RWPE2 (cell line): ENCODE measurements around the gene MAD2L1.
"Not testable (repeated sequence)": the region's sequence is repeated elsewhere in the genome, so short reads cannot be mapped to it uniquely, and the experiment has no call there.

ENCODE experiments used
- ATAC-seq: fragments of 200-7000 bp; cut with Tn5 transposase; 3 replicates; pipeline ENCODE4 v1.9.1; 2021; ENCODE audit warnings: low read depth
- DNase-seq: peaks from one replicate; pipeline ENCODE4 v3.0.0-alpha.2; 2020; ENCODE audit warnings: low spot score
- H3K27ac ChIP-seq: fragments of 450-650 bp; 2 replicates; pipeline ENCODE4 v1.5.1; 2017; ENCODE audit warnings: mild to moderate bottlenecking; ENCODE audit not compliant: poor library complexity, severe bottlenecking
- H3K27me3 ChIP-seq: fragments of 250-450 bp; sonication (Bioruptor Pico); 2 replicates; pipeline ENCODE4 v1.5.1; 2021; ENCODE audit warnings: mild to moderate bottlenecking, moderate library complexity; ENCODE audit not compliant: insufficient read depth, poor library complexity, severe bottlenecking
- H3K36me3 ChIP-seq: fragments of 250-450 bp; sonication (Bioruptor Pico); 2 replicates; pipeline ENCODE4 v1.5.1; 2020; ENCODE audit warnings: low read depth, mild to moderate bottlenecking, moderate library complexity
- H3K4me1 ChIP-seq: fragments of 250-450 bp; sonication (Bioruptor Pico); 2 replicates; pipeline ENCODE4 v1.5.1; 2021; ENCODE audit warnings: mild to moderate bottlenecking, moderate library complexity; ENCODE audit not compliant: insufficient read depth, poor library complexity, severe bottlenecking
- H3K4me3 ChIP-seq: fragments of 250-450 bp; sonication (Bioruptor Pico); 2 replicates; pipeline ENCODE4 v1.5.1; 2021; ENCODE audit warnings: mild to moderate bottlenecking, moderate library complexity; ENCODE audit not compliant: severe bottlenecking
- H3K9me3 ChIP-seq: fragments of 250-450 bp; sonication (Bioruptor Pico); 2 replicates; pipeline ENCODE4 v1.5.1; 2021; ENCODE audit warnings: mild to moderate bottlenecking, moderate library complexity; ENCODE audit not compliant: severe bottlenecking
- TF ChIP-seq, protein P1 (sequence below): fragments of 450-650 bp; IDR thresholded peaks from one replicate; pipeline ENCODE4 v1.5.1; 2017; ENCODE audit warnings: mild to moderate bottlenecking, moderate library complexity; ENCODE audit not compliant: poor library complexity, severe bottlenecking

The MAD2L1 gene

DNA sequence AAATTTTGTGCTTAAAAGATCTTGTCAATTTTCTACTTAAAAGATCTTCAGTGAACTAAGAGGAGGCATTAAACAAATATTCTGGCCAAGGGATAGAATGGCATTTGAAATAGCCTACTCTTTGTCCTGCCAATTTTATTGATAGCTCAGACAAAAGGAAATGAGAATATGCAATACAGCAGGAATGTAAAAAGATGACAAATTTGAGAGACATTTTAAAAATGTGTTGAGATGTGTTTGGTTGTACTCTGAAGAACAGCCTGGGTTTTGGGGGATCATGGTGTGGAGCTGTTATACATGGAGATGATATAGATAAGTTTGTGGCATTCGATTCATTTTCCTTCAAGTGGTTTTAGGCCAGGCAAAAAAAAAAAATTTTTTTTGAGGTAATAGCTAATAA, 11.6 kb upstream of the MAD2L1 start:
- peak; percentile 29; the same call in 1 of the 3 replicates for ATAC-seq
- no peaks in the 10 kb centered on the region for H3K9me3 ChIP-seq
- no peaks in the 10 kb centered on the region for H3K36me3 ChIP-seq

DNA sequence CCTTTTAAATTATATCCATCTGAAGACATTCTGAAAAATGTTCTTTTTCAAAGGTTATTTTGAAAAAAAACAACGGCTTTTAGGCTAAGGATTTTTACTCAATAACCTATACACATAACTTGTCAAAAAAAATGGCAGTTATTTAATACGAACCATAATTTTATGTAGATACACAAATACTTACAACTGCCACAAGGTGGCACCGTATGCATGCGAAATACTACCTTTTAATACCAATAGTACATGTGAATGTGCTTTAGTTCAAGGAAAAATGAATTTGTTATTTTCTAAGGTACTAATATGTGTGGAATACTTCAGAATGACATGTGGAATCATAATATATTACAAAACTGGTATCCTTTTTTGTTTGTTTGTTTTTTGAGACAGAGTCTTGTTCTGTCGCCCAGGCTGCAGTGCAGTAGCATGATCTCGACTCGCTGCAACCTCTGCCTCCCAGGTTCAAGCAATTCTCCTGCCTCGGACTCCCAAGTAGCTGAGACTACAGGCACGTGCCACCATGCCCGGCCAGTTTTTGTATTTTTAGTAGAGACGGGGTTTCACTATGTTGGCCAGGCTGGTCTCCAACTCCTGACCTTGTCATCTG, 4.6 kb upstream of the MAD2L1 start:
- H3K27ac ChIP-seq: no peak overlapping the region
- no peaks in the 10 kb centered on the region for H3K9me3 ChIP-seq
- no peak overlapping the region for H3K4me3 ChIP-seq
- no peak for ATAC-seq
- H3K4me1 ChIP-seq: peaks cover 21% of the 10 kb centered on the region
- H3K36me3 ChIP-seq: no peaks in the 10 kb centered on the region
- TF ChIP-seq, protein P1, sequence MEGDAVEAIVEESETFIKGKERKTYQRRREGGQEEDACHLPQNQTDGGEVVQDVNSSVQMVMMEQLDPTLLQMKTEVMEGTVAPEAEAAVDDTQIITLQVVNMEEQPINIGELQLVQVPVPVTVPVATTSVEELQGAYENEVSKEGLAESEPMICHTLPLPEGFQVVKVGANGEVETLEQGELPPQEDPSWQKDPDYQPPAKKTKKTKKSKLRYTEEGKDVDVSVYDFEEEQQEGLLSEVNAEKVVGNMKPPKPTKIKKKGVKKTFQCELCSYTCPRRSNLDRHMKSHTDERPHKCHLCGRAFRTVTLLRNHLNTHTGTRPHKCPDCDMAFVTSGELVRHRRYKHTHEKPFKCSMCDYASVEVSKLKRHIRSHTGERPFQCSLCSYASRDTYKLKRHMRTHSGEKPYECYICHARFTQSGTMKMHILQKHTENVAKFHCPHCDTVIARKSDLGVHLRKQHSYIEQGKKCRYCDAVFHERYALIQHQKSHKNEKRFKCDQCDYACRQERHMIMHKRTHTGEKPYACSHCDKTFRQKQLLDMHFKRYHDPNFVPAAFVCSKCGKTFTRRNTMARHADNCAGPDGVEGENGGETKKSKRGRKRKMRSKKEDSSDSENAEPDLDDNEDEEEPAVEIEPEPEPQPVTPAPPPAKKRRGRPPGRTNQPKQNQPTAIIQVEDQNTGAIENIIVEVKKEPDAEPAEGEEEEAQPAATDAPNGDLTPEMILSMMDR: peak; percentile 86
- DNase-seq: no peak
- H3K27me3 ChIP-seq: no peaks in the 10 kb centered on the region

More for the DNA sequence above, 11.6 kb upstream of the MAD2L1 start:
- TF ChIP-seq, protein P1: no peak
- H3K4me1 ChIP-seq: peaks cover 3% of the 10 kb centered on the region
- no peaks in the 10 kb centered on the region for H3K27me3 ChIP-seq
- H3K4me3 ChIP-seq: no peak overlapping the region
- H3K27ac ChIP-seq: peak overlapping the region; percentile 10
- no peak for DNase-seq

DNA sequence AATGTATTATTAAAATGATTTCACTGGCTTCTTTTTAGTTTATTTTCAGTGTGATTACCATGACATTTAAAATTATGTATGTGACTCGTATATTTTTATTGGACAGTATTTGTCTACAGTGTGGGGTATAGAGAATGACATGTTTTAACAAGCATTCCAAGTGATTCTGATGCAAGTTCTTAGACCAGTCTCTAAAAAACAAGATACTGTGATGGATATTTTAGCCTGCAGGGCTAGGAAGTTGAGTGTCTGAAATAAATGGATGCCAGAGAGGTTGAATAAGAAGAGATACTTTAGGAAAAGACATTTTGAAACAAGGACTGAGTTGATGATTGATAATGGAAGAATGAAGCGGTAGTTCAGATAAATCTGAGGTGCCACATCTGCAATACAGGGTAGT, 3.5 kb upstream of the MAD2L1 start:
- no peak overlapping the region for H3K4me3 ChIP-seq
- no peaks in the 10 kb centered on the region for H3K9me3 ChIP-seq
- H3K4me1 ChIP-seq: peaks cover 24% of the 10 kb centered on the region
- DNase-seq (no peak), ATAC-seq (no peak)
- TF ChIP-seq, protein P1: no peak
- H3K36me3 ChIP-seq: peaks cover 5% of the 10 kb centered on the region
- no peak overlapping the region for H3K27ac ChIP-seq
- H3K27me3 ChIP-seq: no peaks in the 10 kb centered on the region

DNA sequence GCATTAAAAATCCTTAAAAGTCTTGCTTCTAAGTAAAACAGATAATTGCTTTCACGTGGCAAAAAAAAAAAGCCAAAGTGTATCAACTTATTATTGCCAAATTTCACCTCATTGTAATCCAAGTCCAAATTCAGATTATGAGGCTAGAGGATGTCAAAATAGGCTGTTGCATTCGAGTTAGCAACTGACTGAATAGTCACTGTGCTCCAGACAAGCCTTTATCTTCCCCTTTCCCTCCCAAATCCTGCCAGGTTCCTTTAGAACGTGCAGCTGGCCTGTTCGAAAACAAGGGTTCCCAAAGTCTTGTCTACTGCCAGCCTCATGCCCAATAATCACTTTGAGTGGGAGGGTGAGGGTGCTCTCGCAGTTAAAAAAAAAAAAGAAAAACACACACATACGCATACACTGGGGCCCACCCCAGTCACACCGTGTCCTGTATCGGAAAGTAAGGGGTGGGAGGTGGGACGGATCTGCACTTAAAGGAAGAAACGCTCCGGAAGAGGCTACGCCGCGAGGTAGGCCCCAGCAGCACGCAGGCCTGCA, 603 bp downstream of the MAD2L1 start:
- TF ChIP-seq, protein P1: no peak
- Histone ChIP-seq H3K4me3 (peak overlapping the region; percentile 54), H3K27ac (peak overlapping the region; percentile 87), H3K4me1 (peaks cover 36% of the 10 kb centered on the region), H3K9me3 (no peaks in the 10 kb centered on the region), H3K36me3 (peaks cover 46% of the 10 kb centered on the region), H3K27me3 (no peaks in the 10 kb centered on the region)
- DNase-seq: no peak
- ATAC-seq: no peak

DNA sequence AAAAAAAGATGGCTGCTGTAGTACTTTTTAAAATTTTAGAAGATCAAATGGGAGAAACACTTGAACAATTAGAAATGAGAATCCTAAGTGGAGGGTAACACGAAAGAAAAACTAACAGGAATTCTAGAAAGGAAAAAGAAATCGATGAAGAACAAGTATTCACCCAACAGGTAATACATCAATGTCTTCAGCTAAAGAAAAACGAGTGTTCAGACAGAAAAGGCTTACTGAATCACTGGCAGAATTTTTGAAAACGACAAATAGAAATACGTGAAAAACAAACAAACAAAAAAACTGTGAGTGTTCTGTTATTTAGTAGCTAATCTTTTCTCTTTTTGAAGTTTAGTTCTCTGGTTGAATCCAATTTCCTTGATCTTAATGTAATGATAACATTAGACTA, 1.8 kb downstream of the MAD2L1 start:
- H3K36me3 ChIP-seq: peaks cover 58% of the 10 kb centered on the region
- H3K4me3 ChIP-seq: peak overlapping the region; percentile 54
- H3K9me3 ChIP-seq: no peaks in the 10 kb centered on the region
- TF ChIP-seq, protein P1: no peak
- H3K27me3 ChIP-seq: no peaks in the 10 kb centered on the region
- peaks cover 30% of the 10 kb centered on the region for H3K4me1 ChIP-seq
- H3K27ac ChIP-seq: no peak overlapping the region
- DNase-seq: no peak
- no peak for ATAC-seq

DNA sequence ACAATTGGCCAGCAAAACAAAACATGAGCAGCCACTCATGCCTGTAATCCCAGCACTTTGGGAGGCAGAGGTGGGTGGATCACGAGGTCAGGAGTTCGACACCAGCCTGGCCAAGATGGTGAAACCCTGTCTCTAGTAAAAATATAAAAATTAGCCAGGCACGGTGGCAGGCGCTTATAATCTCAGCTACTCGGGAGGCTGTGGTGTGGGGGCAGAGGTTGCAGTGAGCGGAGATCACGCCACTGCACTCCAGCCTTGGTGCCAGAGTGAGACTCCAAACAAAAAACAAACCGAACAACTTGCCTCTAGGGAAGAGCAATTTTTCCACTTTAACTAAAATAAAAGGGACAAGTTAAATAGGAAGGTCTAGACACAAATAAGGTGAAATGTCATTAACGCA, 2.9 kb downstream of the MAD2L1 start:
- not testable (repeated sequence) for H3K9me3 ChIP-seq, H3K27ac ChIP-seq, ATAC-seq, H3K4me3 ChIP-seq, H3K27me3 ChIP-seq, DNase-seq
- H3K4me1 ChIP-seq: peaks cover 25% of the 10 kb centered on the region
- peaks cover 70% of the 10 kb centered on the region for H3K36me3 ChIP-seq
